Activated T-cell treated with anti-CD3 and anti-CD28 coated beads, Interleukin-2, amount 50 U/mL, for 1 hour (primary cell): ENCODE measurements around the gene ZNF219.

ENCODE experiments used
- DNase-seq: peaks from one replicate; pipeline ENCODE4 v3.0.0-alpha.2; 2020

ZNF219 gene

GRCh38 chr14:21101802-21102413, 3.5 kb upstream of the ZNF219 start:
- DNase-seq = no peak

DNA sequence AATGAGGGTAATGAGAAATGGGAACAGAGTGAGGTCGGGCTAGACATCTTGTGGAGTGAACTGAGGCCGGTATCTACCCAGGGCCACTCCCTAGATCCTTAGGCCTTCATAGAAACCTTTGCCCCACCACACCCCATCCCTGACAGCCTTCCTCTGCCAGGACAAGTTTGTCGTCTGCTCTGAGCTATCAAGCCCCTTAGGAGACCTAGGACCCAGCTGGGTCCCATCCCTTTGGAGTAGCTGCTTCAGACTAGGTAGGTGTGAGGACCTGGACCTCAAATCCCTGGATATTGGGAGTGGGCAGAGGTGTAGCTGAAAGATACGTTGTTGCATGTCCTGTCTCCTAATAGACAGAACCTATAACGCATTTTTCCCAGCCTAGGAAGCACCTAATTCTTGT, 2.5 kb upstream of the ZNF219 start, which contains the start of gene TMEM253:
Gene TMEM253, plus strand, starts transcription at position 136 of the 400 bp plus-strand sequence. CDS start 278 bp downstream, outside the sequence.
- no peak for DNase-seq

DNA sequence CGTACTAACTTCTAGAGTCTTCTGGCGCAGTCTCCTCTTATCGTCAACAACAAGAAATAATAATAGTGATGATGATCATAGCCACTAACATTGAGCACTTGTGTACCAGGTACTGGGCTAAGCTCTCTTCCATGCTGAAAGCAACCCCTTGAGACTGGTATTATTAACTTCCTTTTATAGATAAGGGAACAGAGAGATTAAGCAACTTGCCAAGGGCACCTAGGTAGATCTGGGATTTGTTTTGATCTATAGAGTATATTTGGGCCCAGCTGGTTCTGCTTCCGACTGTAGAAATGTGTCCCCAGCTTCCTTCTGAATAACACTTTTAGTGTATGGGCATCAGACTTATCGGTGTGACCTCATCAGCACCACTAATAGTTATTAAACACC, 1.1 kb upstream of the ZNF219 start:
- DNase-seq = no peak

DNA sequence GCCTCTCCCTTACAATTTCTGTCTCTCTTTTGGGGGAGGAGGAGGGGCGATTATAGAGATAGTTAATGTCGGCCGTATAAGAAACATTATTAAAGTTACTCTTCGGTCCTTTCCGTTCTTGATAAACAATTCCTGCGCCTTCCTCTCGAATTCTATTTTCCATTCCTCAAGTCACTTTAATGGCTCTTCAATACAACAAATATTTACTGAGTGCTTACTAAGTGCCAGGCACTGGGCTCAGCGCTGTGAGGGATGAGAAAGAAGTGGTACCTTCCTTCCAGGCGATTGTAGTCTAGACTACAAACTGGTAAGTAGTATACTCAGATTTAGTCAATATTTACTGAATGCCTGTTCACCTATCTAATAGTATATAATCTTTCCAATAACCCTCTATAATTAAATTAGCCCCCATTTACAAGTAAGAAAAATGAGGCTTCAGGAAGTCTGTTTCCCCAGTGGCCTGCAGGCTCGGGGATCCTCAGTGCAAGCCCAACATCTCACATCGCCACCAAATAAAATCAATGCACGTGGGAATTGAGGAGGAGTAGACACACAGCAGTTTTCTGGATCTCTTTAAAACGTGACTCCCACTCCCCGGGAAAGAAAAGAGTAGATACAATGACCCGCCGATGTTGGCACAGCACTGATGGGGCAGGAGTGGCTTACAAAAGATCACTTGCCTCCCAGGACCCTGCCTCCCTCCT, 589 bp upstream of the ZNF219 start:
- no peak for DNase-seq

- no peak for DNase-seq
These were observed 799 bp downstream of the ZNF219 start for GRCh38 chr14:21097636-21098075.

DNA sequence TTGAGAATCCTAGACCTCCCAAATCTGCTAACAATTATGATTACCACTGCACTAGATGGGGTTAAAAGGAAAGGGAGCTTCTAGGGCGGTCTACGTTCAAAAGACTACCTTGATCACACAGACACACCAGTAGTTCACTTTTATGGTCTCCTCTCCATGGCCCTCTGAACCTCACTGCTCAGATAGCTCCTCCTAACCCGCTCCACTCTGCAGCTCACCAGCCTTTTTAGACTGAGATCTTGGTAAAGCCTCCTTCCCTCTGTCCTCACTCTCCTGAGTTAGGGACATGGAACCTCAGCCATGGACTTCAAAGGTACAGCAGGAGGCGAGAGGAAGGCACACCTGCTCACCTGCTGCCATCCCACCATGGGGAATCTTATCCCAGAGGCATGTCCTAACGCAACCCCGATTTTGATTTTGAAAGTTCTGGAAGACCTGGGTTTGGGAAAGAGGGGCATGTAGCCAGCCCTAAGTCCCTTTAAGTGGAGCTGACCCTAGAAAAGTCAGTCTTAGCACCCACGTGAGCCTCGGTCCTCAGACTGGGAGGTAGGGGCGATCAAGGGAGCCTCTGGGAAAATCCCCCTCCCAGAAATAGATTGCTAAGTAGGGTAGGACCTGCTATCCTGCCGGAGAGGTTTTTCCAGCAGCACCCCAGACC, 1.3 kb downstream of the ZNF219 start:
- no peak for DNase-seq

GRCh38 chr14:21096438-21096837, 2.0 kb downstream of the ZNF219 start:
- DNase-seq = no peak

GRCh38 chr14:21095430-21096205, 2.8 kb downstream of the ZNF219 start:
- DNase-seq = no peak

- no peak for DNase-seq
These were observed 4.4 kb downstream of the ZNF219 start for GRCh38 chr14:21093769-21094681.

- no peak for DNase-seq
These were observed 5.4 kb downstream of the ZNF219 start for GRCh38 chr14:21093018-21093417.

DNA sequence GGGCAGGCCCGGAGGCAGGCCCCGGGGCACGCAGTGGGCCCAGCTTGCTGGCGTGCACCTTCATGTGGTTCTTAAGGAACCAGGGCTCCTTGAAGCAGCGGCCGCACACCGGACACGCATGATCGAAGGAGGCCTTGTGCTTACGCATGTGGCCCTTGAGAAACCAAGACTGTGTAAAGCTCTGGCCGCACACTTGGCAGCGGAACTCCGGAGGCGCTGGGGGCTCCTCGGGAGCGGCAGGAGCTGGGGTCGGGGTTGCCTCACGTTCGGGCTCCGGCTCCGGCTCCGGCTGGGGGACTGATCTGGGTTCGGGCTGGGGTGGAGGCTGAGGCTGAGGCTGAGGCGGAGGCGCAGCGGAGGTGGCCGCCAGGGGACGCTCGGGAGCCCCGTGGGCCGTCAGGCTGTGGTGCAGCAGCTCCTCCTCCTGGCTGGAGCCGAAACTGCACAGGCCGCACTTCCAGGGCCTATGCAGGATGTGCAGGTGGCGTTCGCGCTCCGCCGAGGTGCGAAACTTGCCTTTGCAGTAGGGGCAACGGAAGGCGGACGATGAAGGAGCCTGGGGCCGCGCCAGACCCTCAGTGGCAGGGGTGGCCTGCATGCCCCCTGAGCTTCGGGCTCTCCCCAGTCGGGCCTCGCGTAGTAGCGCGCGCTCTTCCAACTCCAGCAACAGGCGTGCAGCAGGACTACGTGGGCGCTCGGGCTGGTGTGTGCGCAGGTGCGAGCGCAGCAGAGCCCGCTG, 6.0 kb downstream of the ZNF219 start:
- peak; percentile 96 for DNase-seq

- no peak for DNase-seq
These were observed 6.6 kb downstream of the ZNF219 start for GRCh38 chr14:21091821-21092272.

DNA sequence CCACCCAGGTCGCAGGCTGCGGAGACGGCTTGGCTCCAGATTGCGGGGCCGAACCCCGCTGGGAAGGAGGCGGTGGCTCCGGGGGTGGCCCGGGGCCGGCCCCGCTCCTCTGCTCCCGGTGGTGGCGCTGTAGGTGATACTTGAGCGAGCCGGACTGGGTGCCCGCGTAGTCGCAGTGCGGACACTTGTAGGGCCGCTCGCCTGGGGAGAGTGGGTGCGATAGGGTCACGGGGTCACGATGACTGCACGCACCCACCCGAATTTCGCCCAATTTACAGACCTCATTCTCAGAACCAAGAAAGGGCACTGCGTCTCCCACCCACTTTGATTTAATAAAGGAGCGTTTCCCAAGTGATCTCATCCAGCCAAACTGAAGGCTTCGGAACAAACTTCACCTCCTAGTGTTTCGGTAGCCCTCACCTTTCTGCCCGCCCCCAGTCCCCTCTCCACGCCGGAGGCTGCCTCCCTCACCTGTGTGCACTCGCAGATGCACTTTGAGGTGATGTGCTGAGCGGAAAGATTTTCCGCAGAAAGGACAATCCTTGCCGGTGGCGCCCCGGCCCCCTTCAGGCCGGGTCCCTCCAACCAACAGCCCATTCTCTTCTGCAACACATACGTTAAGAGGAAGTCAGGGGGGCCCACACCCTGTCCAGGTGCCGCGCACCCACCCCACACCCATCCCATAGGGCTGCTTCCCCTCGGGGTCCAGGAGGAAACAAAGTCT, 7.4 kb downstream of the ZNF219 start:
- no peak for DNase-seq

DNA sequence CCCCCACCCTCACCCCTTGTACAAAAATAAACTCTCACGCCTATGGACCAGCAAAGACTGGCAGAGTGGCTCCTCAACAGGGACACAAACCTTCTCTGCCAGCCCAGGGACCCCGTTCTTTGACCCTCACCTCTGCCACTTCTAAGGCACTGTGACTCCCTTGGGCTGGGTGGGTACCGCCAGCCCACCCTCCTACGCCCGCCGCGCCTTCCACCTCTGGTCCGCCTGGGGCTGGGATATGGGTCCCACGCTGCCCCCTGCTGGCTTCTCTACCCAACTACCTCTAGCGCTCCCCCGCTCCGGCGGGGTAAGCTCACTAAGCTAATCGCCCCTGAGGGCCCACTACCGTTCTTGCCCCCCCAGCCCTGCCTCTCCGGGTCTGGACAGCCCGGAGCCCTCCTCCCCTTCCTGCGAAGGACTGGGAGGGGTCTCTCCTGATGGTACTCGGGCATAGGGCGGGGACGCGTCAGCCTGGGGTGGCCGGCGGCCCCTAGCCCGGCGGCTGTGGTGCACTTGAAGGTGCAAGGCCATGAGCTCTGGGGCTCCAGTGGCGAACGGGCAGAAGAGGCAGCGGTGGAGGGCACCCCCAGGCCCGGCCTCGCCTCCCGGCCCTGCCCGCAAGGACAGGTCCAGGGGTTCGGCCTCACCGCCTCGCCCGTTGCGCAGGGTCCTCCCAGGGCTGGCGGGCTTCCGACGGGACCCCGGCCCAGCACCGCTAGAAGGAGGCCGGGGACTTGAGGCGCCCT, 8.1 kb downstream of the ZNF219 start:
- peak; percentile 48 for DNase-seq

- DNase-seq = no peak
These were observed 8.6 kb downstream of the ZNF219 start for GRCh38 chr14:21089877-21090193.

- DNase-seq = no peak
These were observed 9.2 kb downstream of the ZNF219 start for GRCh38 chr14:21089271-21089670.

DNA sequence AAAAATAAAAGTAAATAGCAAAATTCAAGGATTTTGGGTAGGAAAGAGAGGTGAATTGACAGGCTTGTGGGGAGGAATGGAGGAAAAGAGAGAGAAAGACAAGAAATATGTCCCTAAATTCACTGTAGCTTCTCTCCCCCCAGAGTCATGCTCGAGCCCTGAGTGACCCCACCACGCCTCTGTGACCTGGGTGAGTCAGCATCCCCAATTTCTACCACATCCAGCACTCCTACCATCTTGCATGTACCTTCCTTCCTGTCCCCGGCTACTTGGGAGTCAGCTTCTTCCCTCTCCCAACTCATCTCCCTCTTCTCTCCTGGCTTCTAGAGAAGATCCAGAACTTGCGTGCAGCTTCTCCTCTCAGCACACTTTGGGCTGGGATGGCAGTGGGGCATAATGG, 9.8 kb downstream of the ZNF219 start:
- no peak for DNase-seq

DNA sequence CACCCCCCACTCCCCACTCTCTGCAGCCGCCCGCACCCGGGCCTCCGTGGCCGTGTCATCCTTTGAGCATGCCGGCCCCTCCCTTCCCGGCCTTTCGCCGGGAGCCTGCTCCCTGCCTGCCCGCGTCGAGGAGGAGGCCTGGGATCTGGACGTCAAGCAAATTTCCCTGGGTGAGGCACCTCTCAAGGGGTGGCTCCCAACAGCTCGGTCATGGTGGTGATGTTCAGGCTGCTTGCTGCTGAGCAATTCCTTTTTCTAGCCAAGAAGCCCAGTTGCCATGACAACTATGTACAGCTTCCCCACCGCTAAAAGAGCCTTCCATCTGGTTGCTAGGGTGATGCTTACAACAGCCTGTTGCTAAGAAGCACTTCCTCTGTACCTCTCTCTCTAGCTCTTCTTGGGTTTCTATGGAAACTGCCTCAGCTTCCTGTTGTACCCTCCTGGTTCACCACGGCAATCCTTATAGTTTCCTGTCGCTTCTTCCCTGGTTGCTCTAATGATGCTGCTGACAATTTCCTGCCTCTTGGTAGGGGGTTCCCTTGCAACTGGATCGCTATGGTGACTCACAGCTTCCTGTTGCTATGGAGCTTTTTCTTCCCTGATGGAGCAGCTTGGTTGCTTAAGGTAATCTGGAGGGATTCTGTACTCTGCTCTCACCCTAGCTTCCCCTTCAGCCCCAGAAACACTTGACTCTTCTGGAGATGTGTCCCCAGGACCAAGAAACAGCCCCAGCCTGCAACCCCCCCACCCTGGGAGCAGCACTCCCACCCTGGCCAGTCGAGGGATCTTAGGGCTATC, 11.0 kb downstream of the ZNF219 start:
- peak; percentile 61 for DNase-seq

DNA sequence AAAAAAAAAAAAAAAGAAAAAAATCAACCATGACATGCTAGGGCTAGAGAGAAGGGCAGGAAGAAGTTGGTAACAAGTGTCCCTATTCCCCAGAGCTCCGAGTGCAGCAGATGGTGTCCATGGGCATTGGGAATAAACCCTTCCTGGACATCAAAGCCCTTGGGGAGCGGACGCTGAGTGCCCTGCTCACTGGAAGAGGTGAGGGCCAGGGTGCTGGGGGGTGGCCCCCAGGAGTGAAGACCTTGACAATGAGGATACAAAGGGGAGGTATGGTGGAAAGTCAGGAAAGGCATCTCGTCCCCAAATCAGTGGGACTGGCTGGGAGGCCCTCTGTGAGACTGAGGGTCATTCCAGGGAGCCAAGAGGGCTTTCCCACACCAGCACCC, 11.6 kb downstream of the ZNF219 start:
- no peak for DNase-seq
